IPS-11a (cell line): Measurements from ENCODE around the gene LDHAL6B.

Experiments
- H3K4me3 ChIP-seq: one replicate; pipeline ENCODE4 v1.5.1; 2013; ENCODE audit warnings: low read depth, low read length, control low read depth

LDHAL6B gene

DNA sequence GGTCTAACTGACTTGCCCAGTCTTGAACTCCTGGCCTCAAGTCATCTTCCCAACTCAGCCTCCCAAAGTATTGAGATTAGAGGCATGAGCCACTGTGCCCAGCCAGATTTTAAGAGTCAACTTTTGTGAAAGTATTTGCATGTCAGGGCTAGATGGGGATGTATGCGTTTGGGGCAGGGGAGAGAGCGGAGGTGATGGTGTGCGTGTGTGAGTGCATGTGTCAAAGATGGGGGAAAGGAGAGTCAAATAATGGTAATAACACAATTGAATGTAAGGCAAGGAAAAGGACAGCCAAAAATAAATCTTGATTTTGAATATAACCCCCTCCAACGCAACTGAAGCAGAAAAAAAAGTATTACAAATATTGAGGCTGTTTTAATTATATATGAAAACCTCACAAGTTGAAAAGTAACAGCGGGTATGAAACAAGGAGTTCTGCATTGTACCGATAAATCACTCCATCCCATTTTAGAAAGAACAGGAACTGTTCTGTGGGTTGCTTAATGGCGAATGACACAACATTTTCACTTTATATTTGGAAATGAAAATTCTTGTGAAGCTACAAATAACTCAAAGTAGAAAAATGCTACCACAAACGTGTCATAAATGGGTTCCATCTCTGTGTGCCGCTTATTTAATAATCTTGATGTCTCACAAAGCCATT is 29.9 kb upstream of the LDHAL6B start:
- no peak overlapping the region for H3K4me3 ChIP-seq

GRCh38 chr15:59177317-59177660 is 29.4 kb upstream of the LDHAL6B start:
- no peak overlapping the region for H3K4me3 ChIP-seq

DNA sequence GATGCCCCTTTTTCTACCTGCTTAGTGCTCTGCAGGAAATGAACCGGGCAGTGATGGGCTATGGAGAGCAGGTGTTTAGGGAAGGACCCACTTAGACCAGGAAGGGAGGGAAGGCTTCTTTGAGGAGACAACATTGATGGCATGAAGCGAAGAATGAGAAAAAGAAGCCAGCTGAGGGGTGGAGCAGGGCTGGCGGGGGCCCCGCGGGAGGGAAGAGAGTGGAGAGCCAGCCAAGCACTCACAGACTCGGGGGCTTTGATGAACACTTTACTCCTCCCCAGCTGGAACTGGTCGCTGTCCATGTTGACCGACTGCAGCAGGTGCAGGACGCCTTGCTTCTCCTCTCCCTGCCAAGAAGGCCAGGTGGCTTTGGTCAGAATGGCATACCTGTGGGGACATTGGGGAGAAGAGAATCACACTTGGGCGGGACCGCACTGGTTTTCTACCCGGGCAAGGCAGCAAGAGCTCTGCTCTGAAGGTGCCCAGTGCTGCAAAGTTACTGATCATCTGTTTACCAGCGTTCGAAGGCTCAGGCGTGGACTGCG is 28.4 kb upstream of the LDHAL6B start:
- H3K4me3 ChIP-seq, result no peak overlapping the region

DNA sequence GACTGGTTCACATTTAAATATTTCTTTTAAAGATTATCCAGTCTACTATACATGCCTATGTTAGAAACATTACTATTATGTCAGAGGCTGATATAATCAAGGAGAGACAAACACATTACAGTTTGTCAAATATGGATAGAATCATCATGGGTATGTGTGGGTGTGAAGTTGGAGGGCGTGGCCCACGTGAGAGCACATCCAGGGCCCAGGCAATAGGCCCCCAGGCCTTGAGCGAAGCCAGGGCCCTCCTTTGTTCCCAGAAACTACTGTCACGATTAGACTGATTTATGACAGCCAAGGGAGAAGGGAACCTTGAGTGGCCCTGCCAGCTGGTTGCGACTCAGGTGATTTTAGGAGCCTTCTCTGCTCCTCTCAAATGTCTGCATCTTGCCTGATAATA is 26.9 kb upstream of the LDHAL6B start:
- H3K4me3 ChIP-seq, result no peak overlapping the region

DNA sequence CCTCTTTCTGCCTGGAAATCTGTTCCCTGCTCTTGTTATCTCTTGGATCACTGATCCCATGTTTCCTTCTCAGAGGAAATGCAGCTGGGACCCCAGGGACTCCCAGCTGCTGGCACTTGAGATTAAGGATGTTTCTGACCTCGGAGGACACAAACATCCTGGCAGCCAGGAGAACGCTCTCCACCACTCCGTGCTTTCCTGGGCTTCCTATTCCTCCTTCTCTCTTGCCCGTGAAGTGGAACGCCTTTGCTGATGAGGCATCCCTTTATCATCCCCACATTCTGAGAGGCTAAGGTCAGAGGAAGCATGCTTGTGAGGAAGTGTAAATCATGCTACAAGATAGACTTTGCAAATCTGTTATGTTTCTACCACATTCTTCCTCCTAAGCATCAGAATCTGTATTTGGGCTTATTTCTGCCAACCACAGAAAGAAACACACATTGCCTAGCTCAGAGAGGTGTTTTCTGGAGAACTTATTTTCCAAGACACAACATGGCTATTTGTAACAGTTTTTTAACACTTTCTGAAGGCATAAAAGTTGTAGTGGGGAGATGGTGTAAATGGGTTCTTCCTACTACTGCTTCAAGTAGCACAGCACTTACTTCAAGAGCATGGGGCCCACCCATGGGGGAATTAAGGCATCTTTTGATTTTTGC is 25.6 kb upstream of the LDHAL6B start:
- H3K4me3 ChIP-seq, result no peak overlapping the region

DNA sequence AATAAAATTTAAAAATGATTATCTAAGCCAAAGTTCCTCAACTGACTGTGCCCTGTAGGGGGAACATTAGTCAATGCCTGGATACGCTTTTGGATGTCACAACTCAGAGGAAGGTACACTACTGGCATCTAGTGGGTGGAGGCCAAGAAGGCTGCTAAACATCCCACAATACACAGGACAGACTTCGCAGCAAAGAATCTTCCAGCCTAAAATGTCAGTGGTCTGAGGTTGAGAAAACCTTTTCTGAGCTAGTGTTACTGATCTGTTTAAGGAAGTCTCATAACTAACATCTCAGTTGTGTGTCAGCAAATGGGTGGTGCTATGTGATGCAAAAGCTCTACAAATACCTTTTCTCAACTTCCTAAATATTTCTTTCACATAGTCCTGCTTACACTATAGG is 20.9 kb upstream of the LDHAL6B start:
- H3K4me3 ChIP-seq, result no peak overlapping the region

DNA sequence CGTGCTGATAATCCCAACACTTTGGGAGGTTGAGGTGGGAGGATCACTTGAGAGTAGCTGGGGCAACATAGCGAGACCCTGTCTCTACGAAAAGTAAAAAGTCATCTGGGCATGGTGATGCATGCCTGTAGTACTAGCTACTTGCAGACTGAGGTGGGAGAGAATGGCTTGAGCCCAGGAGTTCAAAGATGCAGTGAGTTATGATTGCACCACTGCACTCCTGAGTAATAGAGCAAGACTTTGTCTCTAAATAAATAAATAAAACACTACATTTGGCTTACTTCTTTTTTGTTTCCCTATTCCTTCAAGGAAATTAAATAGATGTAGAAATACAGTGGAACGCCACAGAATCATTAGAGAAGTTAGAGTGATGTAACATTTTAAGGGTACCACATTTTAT is 20.1 kb upstream of the LDHAL6B start:
- H3K4me3 ChIP-seq, result no peak overlapping the region

- no peak overlapping the region for H3K4me3 ChIP-seq
These were observed 17.4 kb upstream of the LDHAL6B start for GRCh38 chr15:59189241-59189640.

DNA sequence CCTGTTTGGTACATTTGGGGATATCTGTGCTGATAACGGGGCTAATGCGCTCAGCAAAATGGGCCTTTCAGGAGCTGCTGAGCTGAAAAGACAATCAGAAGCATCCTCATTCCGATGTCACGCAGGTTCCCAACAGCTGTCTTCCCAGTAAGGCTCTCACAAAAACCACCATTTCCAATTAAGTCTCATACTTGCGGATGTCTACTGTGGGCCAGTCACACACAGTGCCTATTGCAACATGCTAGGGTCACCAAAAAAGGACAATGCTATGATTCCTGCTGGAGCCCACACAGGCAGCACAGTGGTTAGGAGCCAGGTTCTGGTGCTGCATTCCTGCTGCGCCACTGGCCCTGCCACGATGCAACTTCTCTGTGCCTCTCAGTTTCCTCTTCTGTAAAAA is 16.4 kb upstream of the LDHAL6B start:
- H3K4me3 ChIP-seq, result no peak overlapping the region

DNA sequence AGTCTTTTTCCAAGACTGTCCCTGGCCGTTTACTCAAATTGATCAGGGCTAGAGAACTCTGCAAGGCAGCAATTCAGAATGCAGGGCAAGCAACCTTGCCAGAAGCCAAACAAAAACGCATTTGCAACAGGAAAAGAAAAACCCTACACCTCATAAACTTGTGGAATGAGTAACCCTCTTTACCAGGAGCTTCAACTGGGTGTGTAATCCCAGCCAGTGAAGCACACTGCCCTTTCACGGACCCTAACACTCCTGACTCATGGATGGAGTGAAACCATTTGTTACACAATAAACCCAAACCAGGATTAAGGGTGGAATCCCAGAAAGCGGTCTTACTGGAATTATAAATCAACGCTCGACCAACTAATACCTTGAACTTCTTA is 14.8 kb upstream of the LDHAL6B start:
- H3K4me3 ChIP-seq, result no peak overlapping the region

GRCh38 chr15:59194639-59195325 is 11.9 kb upstream of the LDHAL6B start:
- H3K4me3 ChIP-seq, result no peak overlapping the region

- no peak overlapping the region for H3K4me3 ChIP-seq
These were observed 10.2 kb upstream of the LDHAL6B start for GRCh38 chr15:59196416-59196815.

DNA sequence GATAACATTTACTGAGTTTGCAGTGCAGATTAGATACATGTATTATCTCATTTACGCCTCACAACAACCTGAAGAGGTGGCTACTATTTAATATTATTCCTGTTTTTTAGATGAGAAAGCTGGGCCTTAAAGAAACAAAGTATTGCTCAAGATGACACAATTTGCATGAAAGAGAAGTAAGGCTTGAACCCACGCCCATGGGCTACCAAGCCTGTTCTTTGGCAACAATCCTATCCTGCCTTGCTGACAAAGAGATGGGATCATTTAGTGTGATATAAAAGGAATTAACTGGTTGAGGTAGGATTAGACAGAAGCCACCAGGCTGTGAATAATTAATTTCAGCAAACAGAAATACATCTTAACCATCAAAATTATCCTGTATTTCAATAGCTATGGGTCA is 9.2 kb upstream of the LDHAL6B start:
- no peak overlapping the region for H3K4me3 ChIP-seq

GRCh38 chr15:59199626-59200465 is 6.8 kb upstream of the LDHAL6B start:
- H3K4me3 ChIP-seq, result no peak overlapping the region

- H3K4me3 ChIP-seq, result no peak overlapping the region
These were observed 6.1 kb upstream of the LDHAL6B start for GRCh38 chr15:59200560-59200959.

DNA sequence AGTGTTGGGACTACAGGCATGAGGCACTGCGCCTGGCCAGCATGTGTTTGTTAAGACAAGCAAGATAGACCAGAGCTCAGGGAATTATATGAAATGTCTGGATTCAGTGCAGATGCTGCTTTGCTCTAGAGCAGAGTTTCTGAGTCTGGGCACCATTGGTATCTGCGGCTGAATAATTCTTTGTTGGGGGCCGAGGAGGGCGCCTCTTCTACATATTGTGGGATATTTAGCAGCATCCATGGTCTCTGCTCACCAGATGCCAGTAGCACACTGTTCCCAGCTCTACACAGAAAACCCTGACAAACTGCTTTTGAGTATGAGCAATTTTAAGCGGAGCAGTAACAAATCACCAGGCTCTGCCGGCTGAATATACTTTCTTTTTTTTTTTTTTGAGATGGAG is 3.6 kb upstream of the LDHAL6B start:
- H3K4me3 ChIP-seq, result no peak overlapping the region

DNA sequence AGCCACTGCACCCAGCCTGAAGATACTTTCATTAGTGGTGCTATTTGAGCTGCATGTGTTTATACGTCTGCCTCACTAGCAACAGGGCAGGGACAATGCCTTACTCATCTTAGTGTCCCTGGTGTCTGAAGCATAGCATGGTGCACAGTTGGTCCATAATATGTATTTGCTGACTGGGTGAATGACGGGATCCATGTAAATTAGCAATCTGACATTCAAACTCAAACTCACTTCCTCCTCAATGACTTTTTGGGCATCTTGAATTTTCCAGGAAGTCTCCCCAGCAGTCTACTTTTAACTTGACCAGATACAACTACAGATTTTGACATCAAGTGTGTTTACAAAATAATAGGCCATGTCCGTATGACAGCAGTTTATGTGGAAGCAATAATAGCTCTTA is 3.0 kb upstream of the LDHAL6B start:
- no peak overlapping the region for H3K4me3 ChIP-seq

DNA sequence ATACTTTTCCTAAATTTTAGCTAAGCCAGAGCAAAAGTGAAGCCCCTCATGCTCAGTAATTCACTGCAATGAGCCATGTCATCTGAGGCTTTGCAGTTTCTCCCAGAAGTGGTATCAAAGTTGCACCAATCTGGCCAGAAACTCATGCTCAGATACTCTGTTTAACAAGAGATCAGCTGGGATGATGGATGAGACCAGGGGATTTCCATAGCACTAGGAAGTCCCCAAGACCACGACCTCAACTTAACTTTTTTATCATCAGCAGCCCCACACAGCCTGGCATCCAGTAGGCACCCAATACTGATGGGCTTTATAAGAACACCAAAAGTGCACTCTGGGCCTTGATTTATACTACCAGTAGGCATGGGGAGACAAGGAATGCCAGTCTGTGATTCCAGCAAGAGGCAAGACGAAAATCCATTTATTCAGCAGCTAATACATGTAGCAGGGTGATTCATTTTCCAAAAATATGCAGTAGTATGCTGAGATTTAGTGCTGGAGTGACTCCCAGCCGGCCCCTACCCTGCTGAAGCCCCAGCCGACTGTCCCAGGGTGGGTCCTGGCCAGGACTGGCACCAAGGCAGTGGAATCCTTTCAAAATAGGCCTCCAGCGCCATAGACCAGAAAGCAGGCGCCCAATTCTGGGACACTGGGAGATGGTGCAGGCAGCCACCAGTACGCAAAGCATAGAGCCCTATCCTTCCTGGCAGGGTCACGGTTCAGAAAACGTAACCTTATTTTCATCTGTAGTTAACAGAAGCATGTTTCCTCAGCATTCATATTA is 612 bp upstream of the LDHAL6B start:
- H3K4me3 ChIP-seq, result no peak overlapping the region

GRCh38 chr15:59208613-59209249 is 2.1 kb downstream of the LDHAL6B start:
- H3K4me3 ChIP-seq, result no peak overlapping the region

GRCh38 chr15:59210186-59210585 is 3.5 kb downstream of the LDHAL6B start:
- H3K4me3 ChIP-seq, result no peak overlapping the region
